Activated CD8-positive, alpha-beta memory T cell treated with anti-CD3 and anti-CD28 coated beads for 1 hour (primary cell): ENCODE data around the gene MVD.

Source experiments
- DNase-seq, 2 donors: peaks; one replicate each; pipeline ENCODE4 v3.0.0-alpha.2; 2020; ENCODE audit warnings: low read depth in 1 of 2; ENCODE audit errors: extremely low read depth in 1 of 2

MVD gene

GRCh38 chr16:88627531-88628411 lies 35.1 kb downstream of the MVD start:
- DNase-seq, result no peak

- DNase-seq, result no peak
Measured at GRCh38 chr16:88626646-88627045, 36.2 kb downstream of the MVD start.

- DNase-seq, result no peak
Measured at GRCh38 chr16:88624977-88625576, 37.8 kb downstream of the MVD start.

GRCh38 chr16:88624481-88624880 lies 38.4 kb downstream of the MVD start:
- no peak for DNase-seq

- no peak for DNase-seq
Measured at GRCh38 chr16:88623858-88624257, 39.0 kb downstream of the MVD start.

GRCh38 chr16:88622866-88623265 lies 40.0 kb downstream of the MVD start:
- DNase-seq, result no peak

- no peak for DNase-seq
Measured at GRCh38 chr16:88622125-88622524, 40.8 kb downstream of the MVD start.

- peak; percentile 40 to 72 for DNase-seq
Measured at GRCh38 chr16:88619859-88620815, 42.8 kb downstream of the MVD start.

GRCh38 chr16:88618956-88619667 lies 43.8 kb downstream of the MVD start:
- DNase-seq, result no peak

GRCh38 chr16:88618182-88618955 lies 44.5 kb downstream of the MVD start:
- DNase-seq, result no peak

GRCh38 chr16:88617268-88618031 lies 45.4 kb downstream of the MVD start:
- no peak for DNase-seq

GRCh38 chr16:88616736-88617135 lies 46.2 kb downstream of the MVD start:
- DNase-seq, result no peak

- no peak for DNase-seq
Measured at GRCh38 chr16:88616320-88616719, 46.6 kb downstream of the MVD start.

GRCh38 chr16:88614818-88615580 lies 47.9 kb downstream of the MVD start:
- DNase-seq, result no peak

- no peak for DNase-seq
Measured at GRCh38 chr16:88613911-88614817, 48.7 kb downstream of the MVD start.

GRCh38 chr16:88613293-88613692 lies 49.6 kb downstream of the MVD start:
- DNase-seq, result no peak
